ENCODE data around the gene KIF2C. TPM values are rescaled to one million over a fixed set of nuclear protein-coding genes. Genes with fewer than 3 reads are reported as not detected.
"Not testable (repeated sequence)": the region's sequence is repeated elsewhere in the genome, so short reads cannot be mapped to it uniquely, and the experiment has no call there.

KIF2C gene
- total and polyA plus RNA-seq, 10 donors, result 1.4 to 7.6 (median 4.5) TPM

DNA sequence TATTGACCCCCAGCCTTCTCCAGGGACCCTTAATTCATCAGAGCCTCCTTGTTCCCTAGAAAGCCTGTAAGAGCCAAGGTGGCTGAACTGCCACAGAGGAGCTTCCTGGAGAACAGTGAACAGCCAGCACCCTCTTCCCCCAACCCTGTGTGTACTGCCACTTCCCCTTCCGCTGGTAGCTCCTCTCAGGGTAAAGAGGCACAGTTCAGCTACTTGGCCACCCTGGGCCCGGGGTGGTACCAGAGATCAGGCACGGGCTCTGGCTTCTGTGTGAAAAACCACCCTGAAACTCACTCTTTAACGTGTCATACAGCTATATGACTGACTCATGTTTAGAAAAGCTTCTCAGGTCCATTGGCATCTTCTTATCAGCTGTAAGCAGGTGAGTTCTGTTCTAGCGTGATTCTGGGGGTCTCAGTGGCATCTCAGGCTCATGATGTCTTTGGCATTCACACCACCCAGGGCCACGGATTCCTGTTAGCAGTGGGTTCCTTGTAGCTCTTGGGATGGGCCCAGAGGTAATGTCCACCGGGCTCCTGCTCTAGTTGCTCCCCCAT lies 42.8 kb upstream of the KIF2C start:
- H3K36me3 ChIP-seq, result no peaks in the 10 kb centered on the region
- DNase-seq, result peak; percentile 84
- H3K4me1 ChIP-seq, result peaks cover 0 to 46% (median 31%) of the 10 kb centered on the region in 6 donors
- intact Hi-C loops (cut with DNase I; ENCODE audit: low total_unique reads), result no loop called here
- no peaks in the 10 kb centered on the region for H3K27me3 ChIP-seq (replicated peaks in 1 of 7)
- no peak overlapping the region for H3K4me3 ChIP-seq
- peak in 2 of 3 donors; percentile 32 to 49 for TF ChIP-seq POLR2AphosphoS5 (IDR thresholded peaks at IDR 0.05)
- TF ChIP-seq, protein P1, sequence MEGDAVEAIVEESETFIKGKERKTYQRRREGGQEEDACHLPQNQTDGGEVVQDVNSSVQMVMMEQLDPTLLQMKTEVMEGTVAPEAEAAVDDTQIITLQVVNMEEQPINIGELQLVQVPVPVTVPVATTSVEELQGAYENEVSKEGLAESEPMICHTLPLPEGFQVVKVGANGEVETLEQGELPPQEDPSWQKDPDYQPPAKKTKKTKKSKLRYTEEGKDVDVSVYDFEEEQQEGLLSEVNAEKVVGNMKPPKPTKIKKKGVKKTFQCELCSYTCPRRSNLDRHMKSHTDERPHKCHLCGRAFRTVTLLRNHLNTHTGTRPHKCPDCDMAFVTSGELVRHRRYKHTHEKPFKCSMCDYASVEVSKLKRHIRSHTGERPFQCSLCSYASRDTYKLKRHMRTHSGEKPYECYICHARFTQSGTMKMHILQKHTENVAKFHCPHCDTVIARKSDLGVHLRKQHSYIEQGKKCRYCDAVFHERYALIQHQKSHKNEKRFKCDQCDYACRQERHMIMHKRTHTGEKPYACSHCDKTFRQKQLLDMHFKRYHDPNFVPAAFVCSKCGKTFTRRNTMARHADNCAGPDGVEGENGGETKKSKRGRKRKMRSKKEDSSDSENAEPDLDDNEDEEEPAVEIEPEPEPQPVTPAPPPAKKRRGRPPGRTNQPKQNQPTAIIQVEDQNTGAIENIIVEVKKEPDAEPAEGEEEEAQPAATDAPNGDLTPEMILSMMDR (IDR thresholded peaks at IDR 0.05 in 8 of 11, conservative IDR thresholded peaks at IDR 0.05 in 3 of 11), result no peak
- TF ChIP-seq POLR2A (IDR thresholded peaks at IDR 0.05), result no peak
- peak overlapping the region in 5 of 8 donors; percentile 16 to 79 (median 55) for H3K27ac ChIP-seq
- no peaks in the 10 kb centered on the region for H3K9me3 ChIP-seq
- WGBS, 5 donors, result 33 to 45% (median 41%) methylated on average over 6 to 7 of the region's 7 CpGs

DNA sequence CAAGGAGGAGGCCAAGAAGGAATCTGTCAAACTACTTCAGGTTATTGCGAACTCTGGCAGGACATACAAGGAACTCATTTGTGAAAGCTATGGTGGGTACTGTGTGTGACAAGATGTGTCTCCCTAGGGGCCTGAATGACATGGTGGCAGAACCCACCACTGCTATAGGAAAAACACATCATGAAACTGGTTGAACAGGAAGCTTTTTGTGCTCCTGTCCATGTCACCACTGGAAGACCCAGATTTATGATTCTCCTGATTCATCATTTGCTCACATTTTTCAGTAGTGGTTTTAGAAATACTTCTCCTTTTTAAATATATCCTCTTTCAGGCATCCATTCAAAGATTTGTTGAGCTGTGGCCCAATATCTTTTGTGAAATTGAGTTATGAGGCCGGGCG lies 41.5 kb upstream of the KIF2C start:
- intact Hi-C loops (cut with DNase I; ENCODE audit: low total_unique reads), result no loop called here
- 51 to 77% (median 58%) methylated on average over 3 of the region's 3 CpGs for WGBS, 5 donors

DNA sequence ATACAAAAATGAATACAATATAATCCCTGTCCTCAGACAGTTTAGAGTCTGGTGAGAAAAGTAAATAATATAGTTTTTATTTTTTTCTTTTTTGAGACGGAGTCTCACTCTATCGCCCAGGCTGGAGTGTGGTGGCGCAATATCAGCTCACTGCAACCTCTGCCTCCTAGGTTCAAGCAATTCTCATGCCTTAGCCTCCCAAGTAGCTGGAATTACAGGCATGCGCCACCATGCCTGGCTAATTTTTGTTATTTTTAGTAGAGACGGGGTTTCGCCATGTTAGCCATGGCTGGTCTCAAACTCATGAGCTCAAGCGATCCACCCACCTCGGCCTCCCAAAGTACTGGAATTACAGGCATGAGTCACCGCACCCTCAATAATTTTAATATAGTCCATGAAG lies 40.3 kb upstream of the KIF2C start:
- H3K4me1 ChIP-seq, result peaks cover 0 to 46% (median 31%) of the 10 kb centered on the region in 6 donors
- H3K36me3 ChIP-seq; H3K27me3 ChIP-seq (replicated peaks in 1 of 7); H3K4me3 ChIP-seq; H3K9me3 ChIP-seq; intact Hi-C loops (cut with DNase I; ENCODE audit: low total_unique reads); H3K27ac ChIP-seq: not testable (repeated sequence)
- WGBS, 5 donors, result 89 to 97% (median 91%) methylated on average over 9 of the region's 9 CpGs
- DNase-seq, result peak; percentile 29

More for the DNA sequence above, 41.5 kb upstream of the KIF2C start:
- Histone ChIP-seq H3K27me3 (replicated peaks in 1 of 7) (no peaks in the 10 kb centered on the region), H3K4me1 (peaks cover 0 to 46% (median 31%) of the 10 kb centered on the region in 6 donors), H3K4me3 (no peak overlapping the region), H3K9me3 (no peaks in the 10 kb centered on the region), H3K36me3 (no peaks in the 10 kb centered on the region), H3K27ac (peak overlapping the region in 4 of 8 donors; percentile 8 to 79 (median 38))
- TF ChIP-seq, protein P1 (IDR thresholded peaks at IDR 0.05 in 8 of 11, conservative IDR thresholded peaks at IDR 0.05 in 3 of 11), result no peak
- TF ChIP-seq POLR2AphosphoS5 (IDR thresholded peaks at IDR 0.05) (no peak), POLR2A (IDR thresholded peaks at IDR 0.05) (no peak)
- DNase-seq, result no peak

DNA sequence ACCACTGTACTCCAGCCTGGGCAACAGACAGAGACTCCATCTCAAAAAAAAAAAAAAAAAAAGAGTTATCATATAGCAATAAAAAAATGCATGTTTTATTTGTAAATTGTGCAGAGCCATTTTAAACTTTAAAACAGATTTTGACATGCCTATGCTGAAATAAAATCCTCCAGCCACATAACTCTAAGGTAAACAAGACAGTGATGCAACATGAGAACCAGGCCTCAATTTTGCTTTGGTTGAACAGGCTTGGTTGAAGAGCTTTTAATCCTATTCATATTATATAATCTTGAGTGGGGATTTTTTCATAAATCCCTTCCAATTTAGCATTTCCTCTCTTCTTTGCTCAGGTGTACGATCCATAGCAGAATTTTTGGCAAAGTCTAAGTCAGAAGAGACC lies 39.1 kb upstream of the KIF2C start:
- Histone ChIP-seq H3K4me1 (peaks cover 0 to 35% (median 28%) of the 10 kb centered on the region in 6 donors), H3K4me3 (no peak overlapping the region), H3K27ac (no peak overlapping the region), H3K27me3 (replicated peaks in 1 of 7) (no peaks in the 10 kb centered on the region), H3K36me3 (no peaks in the 10 kb centered on the region), H3K9me3 (no peaks in the 10 kb centered on the region)
- 67 to 96% (median 91%) methylated on average over 1 of the region's 1 CpG for WGBS, 5 donors
- TF ChIP-seq POLR2A (IDR thresholded peaks at IDR 0.05) (no peak), POLR2AphosphoS5 (IDR thresholded peaks at IDR 0.05) (no peak)
- TF ChIP-seq, protein P1 (IDR thresholded peaks at IDR 0.05 in 8 of 11, conservative IDR thresholded peaks at IDR 0.05 in 3 of 11), result no peak
- intact Hi-C loops (cut with DNase I; ENCODE audit: low total_unique reads), result no loop called here
- DNase-seq, result no peak

Data from spleen (tissue), 11 donors.